K562 (cell line): ENCODE results near the gene FAM25A. TPM values are rescaled to one million over a fixed set of nuclear protein-coding genes. Genes with fewer than 3 reads are reported as not detected.

Experiments used
- ATAC-seq: fragments of 200-7000 bp; cut with Tn5 transposase; 3 replicates; pipeline ENCODE4 v1.9.1; 2020; ENCODE audit warnings: moderate library complexity
- BruUV-seq: library from RNA; stranded (reverse); fragments of 400-500 nt; replicated peaks from 2 replicates; lab custom pipeline; 2021; lab: Mats Ljungman, UMichigan
- CTCF ChIA-PET: fragments of 300-600 bp; formaldehyde crosslinking; extraction: SDS; loops from one replicate; lab custom pipeline; 2021; ENCODE audit warnings: low intra/inter-chr PET ratio; lab: Yijun Ruan, JAX
- POLR2A ChIA-PET: fragments of 300-600, 350-650 bp; sonication (Branson Sonifier 250); formaldehyde crosslinking; extraction: SDS; loops from one replicate; lab custom pipeline; 2021; ENCODE audit warnings: antibody characterized with exemption, inconsistent platforms; lab: Yijun Ruan, JAX
- DNase-seq, 4 experiments: peaks; one replicate each; pipeline versions ENCODE4 v3.0.0 to v3.0.0-alpha.2; 2011 to 2018; ENCODE audit warnings: low spot score in 3 of 4, mixed read lengths in 3 of 4; ENCODE audit errors: extremely low read depth in 1 of 4
- FAIRE-seq: peaks from 2 replicates; lab custom pipeline; 2011; peaks lifted over from hg19 to GRCh38; lab: Jason Lieb, UNC
- H2AFZ ChIP-seq: 2 replicates; pipeline ENCODE4 v1.6.0; 2011; ENCODE audit warnings: low read depth, low read length, control low read depth, inconsistent platforms
- H3K27ac ChIP-seq: fragments of 200-600 bp; 3 replicates; pipeline ENCODE4 v1.8.0; 2011; ENCODE audit warnings: low read depth, mild to moderate bottlenecking, control low read depth, inconsistent platforms, low read length, moderate library complexity, mixed read lengths; ENCODE audit errors: extremely low read depth
- H3K27me3 ChIP-seq, 2 experiments: fragments of 300-600 bp in 1 of 2; 2 replicates in 1 of 2; 3 replicates in 1 of 2; pipeline versions ENCODE4 v1.6.0 to v1.8.0; 2011; ENCODE audit warnings: inconsistent platforms in 2 of 2, low read length in 2 of 2, mild to moderate bottlenecking in 1 of 2, mixed read lengths in 1 of 2, moderate library complexity in 1 of 2; ENCODE audit not compliant: control insufficient read depth in 2 of 2, insufficient read depth in 2 of 2
- H3K36me3 ChIP-seq: fragments of 300-600 bp; 3 replicates; pipeline ENCODE4 v1.8.0; 2011; ENCODE audit warnings: mild to moderate bottlenecking, low read length, inconsistent platforms; ENCODE audit not compliant: control insufficient read depth, insufficient read depth
- H3K4me1 ChIP-seq, 2 experiments: fragments of 200-600 bp in 1 of 2; replicated peaks in 1 of 2; 2 replicates in 1 of 2; 3 replicates in 1 of 2; pipeline versions ENCODE4 v1.5.1 to v1.8.0; 2011; ENCODE audit warnings: inconsistent platforms in 2 of 2, low read length in 2 of 2, mild to moderate bottlenecking in 1 of 2, mixed read lengths in 1 of 2, moderate library complexity in 1 of 2; ENCODE audit not compliant: control insufficient read depth in 2 of 2, insufficient read depth in 2 of 2
- H3K4me2 ChIP-seq: 2 replicates; pipeline ENCODE4 v1.6.1; 2011; ENCODE audit warnings: low read length, control low read depth, inconsistent platforms, mixed read lengths; ENCODE audit not compliant: insufficient read depth
- H3K4me3 ChIP-seq: fragments of 200-600 bp; sonication (generic), shearing (Covaris generic); 2 replicates; pipeline ENCODE4 v1.5.1; 2016; ENCODE audit warnings: control low read depth, inconsistent platforms
- H3K79me2 ChIP-seq: fragments of 200-600 bp; 3 replicates; pipeline ENCODE4 v1.8.0; 2011; ENCODE audit warnings: low read length, inconsistent platforms; ENCODE audit not compliant: control insufficient read depth, insufficient read depth
- H3K9ac ChIP-seq, 2 experiments: 2 replicates each; pipeline versions ENCODE4 v1.6.0 to v1.6.1; 2011; ENCODE audit warnings: low read depth in 2 of 2, low read length in 2 of 2, control low read depth in 1 of 2, inconsistent platforms in 1 of 2, mild to moderate bottlenecking in 1 of 2, mixed read lengths in 1 of 2; ENCODE audit not compliant: insufficient read depth in 1 of 2
- H3K9me1 ChIP-seq: one replicate; pipeline ENCODE4 v1.6.0; 2011; ENCODE audit warnings: inconsistent platforms, mild to moderate bottlenecking, low read length, moderate library complexity; ENCODE audit not compliant: control insufficient read depth, insufficient read depth
- H3K9me3 ChIP-seq: replicated peaks from 2 replicates; pipeline ENCODE4 v1.5.1; 2011; ENCODE audit warnings: low read depth, low read length, inconsistent platforms; ENCODE audit not compliant: control insufficient read depth, insufficient read depth
- H4K20me1 ChIP-seq: replicated peaks from 2 replicates; pipeline ENCODE4 v1.6.1; 2011; ENCODE audit warnings: low read length, inconsistent platforms, mixed read lengths; ENCODE audit not compliant: control insufficient read depth, insufficient read depth
- BMI1 ChIP-seq: fragments of 150-350 bp; IDR thresholded peaks from 2 replicates; pipeline ENCODE4 v1.6.1; 2014; ENCODE audit warnings: low read length
- BRF1 ChIP-seq: IDR thresholded peaks from 3 replicates; pipeline ENCODE4 v1.6.1; 2011; ENCODE audit warnings: borderline replicate concordance, mild to moderate bottlenecking; ENCODE audit not compliant: insufficient read length; ENCODE audit errors: extremely low read depth
- EP300 ChIP-seq: IDR thresholded peaks from 2 replicates; pipeline ENCODE4 v1.6.1; 2012; ENCODE audit warnings: low read length, improper control_type of control experiment
- FUS ChIP-seq: fragments of 200-400 bp; formaldehyde crosslinking; optimal IDR thresholded peaks from 2 replicates; pipeline ENCODE3; 2017; ENCODE audit warnings: low read depth, low read length
- MYBL2 ChIP-seq, 2 experiments: fragments of 450-650 bp in 1 of 2; sonication (generic) in 1 of 2; formaldehyde crosslinking in 1 of 2; IDR thresholded peaks; 2 replicates each; pipeline versions ENCODE4 v1.6.1 to v1.8.1; 2017 to 2022; ENCODE audit warnings: borderline replicate concordance in 1 of 2, inconsistent platforms in 1 of 2, low read depth in 1 of 2, mild to moderate bottlenecking in 1 of 2, missing genetic modification reagents in 1 of 2, moderate library complexity in 1 of 2
- NCOA2 ChIP-seq, 2 experiments: fragments of 450-650 bp; IDR thresholded peaks; 2 replicates each; pipeline ENCODE4 v1.6.1; 2018; ENCODE audit warnings: mild to moderate bottlenecking in 2 of 2, moderate library complexity in 1 of 2; ENCODE audit not compliant: partially characterized antibody in 2 of 2
- NFIX ChIP-seq: fragments of 250-450 bp; sonication (Bioruptor Pico); IDR thresholded peaks from 2 replicates; pipeline ENCODE4 v1.4.0; 2020; ENCODE audit warnings: low read depth, mild to moderate bottlenecking, moderate library complexity
- U2AF2 ChIP-seq: fragments of 200-400 bp; formaldehyde crosslinking; optimal IDR thresholded peaks from 2 replicates; pipeline ENCODE3; 2017; ENCODE audit warnings: low read depth, mild to moderate bottlenecking, low read length
- ZBED1 ChIP-seq: IDR thresholded peaks from 2 replicates; pipeline ENCODE4 v1.6.1; 2014
- ZNF561 ChIP-seq: fragments of 450-650 bp; formaldehyde crosslinking; conservative IDR thresholded peaks from 2 replicates; pipeline ENCODE4 v1.4.0; 2020; ENCODE audit warnings: mild to moderate bottlenecking, moderate library complexity
- WGBS: fragments of 100-300 bp; shearing (Covaris generic); methylation state at CpG from one replicate; pipeline ENCODE4 v1.1.6; 2016; ENCODE audit warnings: low coverage, mixed read lengths; ENCODE audit not compliant: insufficient coverage; ENCODE audit errors: missing lambda C conversion rate; 5-methylcytosine and 5-hydroxymethylcytosine counted together
- in situ Hi-C: fragments of 300-500 bp; cut with MboI; formaldehyde crosslinking; loops from 4 replicates; pipeline ENCODE4 v1.15.0; 2018; ENCODE audit warnings: inconsistent platforms, mixed read lengths
- intact Hi-C: fragments of 100-400 bp; cut with micrococcal nuclease; formaldehyde crosslinking; loops from 2 replicates; pipeline ENCODE4 v1.14.2; 2022
- polyA plus RNA-seq, 8 experiments: library from polyadenylated mRNA; depleted of rRNA in 4 of 8; stranded (reverse) in 5 of 8; unstranded in 3 of 8; fragments of >200 nt; fragmentation: Nextera tagmentation in 2 of 8; fragmentation: Illumina TruSeq in 1 of 8; extraction: Ambion mirVana in 2 of 8; extraction: Trizol in 1 of 8; gene quantifications; 2 replicates each; pipeline versions ENCODE4 v1.2.1 to v1.2.3, GENCODE V29; 2011 to 2014; ENCODE audit warnings: inconsistent platforms in 1 of 8, missing spikeins in 1 of 8
- total RNA-seq, 7 experiments: library from RNA; depleted of rRNA in 6 of 7; stranded (reverse); fragments of >200 nt in 6 of 7; fragmentation: Illumina TruSeq in 2 of 7; extraction: Trizol in 2 of 7; gene quantifications; 2 replicates each; pipeline versions ENCODE4 v1.2.1 to v1.2.3, GENCODE V29; 2011 to 2021; ENCODE audit warnings: low replicate concordance in 1 of 7
- TF ChIP-seq, protein P1 (sequence below): fragments of 450-650 bp; IDR thresholded peaks from 2 replicates; pipeline ENCODE4 v1.6.1; 2018; ENCODE audit warnings: mild to moderate bottlenecking, low read depth; ENCODE audit not compliant: partially characterized antibody
- TF ChIP-seq, protein P2 (sequence below): sonication (generic); formaldehyde crosslinking; IDR thresholded peaks from 2 replicates; pipeline ENCODE4 v1.8.1; 2023; ENCODE audit warnings: mild to moderate bottlenecking, missing genetic modification reagents
- TF ChIP-seq, protein P3 (sequence below): sonication (generic); formaldehyde crosslinking; IDR thresholded peaks from 2 replicates; pipeline ENCODE4 v1.8.1; 2023; ENCODE audit warnings: missing genetic modification reagents, mild to moderate bottlenecking, borderline replicate concordance

Gene FAM25A
- total and polyA plus RNA-seq, 9 of the 15 experiments (the other 6 are each of a cell fraction or from before 2014, with no cell fraction given) = not detected

DNA sequence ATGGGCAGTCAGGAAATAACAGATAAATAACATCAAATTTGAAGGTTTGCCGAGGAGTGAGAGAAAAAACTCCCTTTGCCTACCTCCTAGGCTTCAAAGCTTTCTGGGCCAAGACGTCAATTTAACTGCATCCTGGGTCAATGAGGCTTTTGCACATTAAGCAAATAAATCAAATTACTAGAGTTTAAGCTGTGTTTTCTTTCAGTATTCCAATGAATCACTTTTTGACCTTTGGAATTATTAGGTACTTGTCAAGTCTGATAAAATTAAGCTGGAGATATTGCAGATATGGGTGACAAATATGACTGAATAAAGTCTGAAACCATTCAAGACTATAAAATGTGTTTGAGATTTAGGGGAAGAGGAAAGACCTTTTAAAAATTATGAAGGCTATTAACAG lies 52.4 kb downstream of the FAM25A start:
- CTCF ChIA-PET = no interaction called here
- intact Hi-C loops (no loop called here), in situ Hi-C loops (no loop called here)
- no peaks in the 10 kb centered on the region for H3K9me1 ChIP-seq
- no peaks in the 10 kb centered on the region for H3K79me2 ChIP-seq
- no peak overlapping the region for H2AFZ ChIP-seq
- no peaks in the 10 kb centered on the region for H3K4me1 ChIP-seq
- H3K4me2 ChIP-seq = no peak overlapping the region
- no peaks in the 10 kb centered on the region for H4K20me1 ChIP-seq
- no peak overlapping the region for H3K27ac ChIP-seq
- FAIRE-seq (no peak), DNase-seq (no peak), ATAC-seq (no peak)
- H3K36me3 ChIP-seq = peaks cover 45% of the 10 kb centered on the region; the same call in 2 of the 3 replicates
- no TSS peak for BruUV-seq
- no peaks in the 10 kb centered on the region for H3K27me3 ChIP-seq
- TF ChIP-seq NFIX = no peak
- TF ChIP-seq MYBL2 (IDR thresholded peaks at IDR 0.05; ENCODE audit: low read depth) = no peak
- TF ChIP-seq MYBL2 (CRISPR knock-in tag; IDR thresholded peaks at IDR 0.05; ENCODE audit: borderline replicate concordance) = no peak
- no peak for TF ChIP-seq ZNF561
- TF ChIP-seq BMI1 = no peak
- no peak for TF ChIP-seq U2AF2
- no peak for TF ChIP-seq EP300
- TF ChIP-seq NCOA2 (IDR thresholded peaks at IDR 0.05; ENCODE audit: partially characterized antibody in 2 of 2) = no peak
- no peak for TF ChIP-seq BRF1
- TF ChIP-seq, protein P1, sequence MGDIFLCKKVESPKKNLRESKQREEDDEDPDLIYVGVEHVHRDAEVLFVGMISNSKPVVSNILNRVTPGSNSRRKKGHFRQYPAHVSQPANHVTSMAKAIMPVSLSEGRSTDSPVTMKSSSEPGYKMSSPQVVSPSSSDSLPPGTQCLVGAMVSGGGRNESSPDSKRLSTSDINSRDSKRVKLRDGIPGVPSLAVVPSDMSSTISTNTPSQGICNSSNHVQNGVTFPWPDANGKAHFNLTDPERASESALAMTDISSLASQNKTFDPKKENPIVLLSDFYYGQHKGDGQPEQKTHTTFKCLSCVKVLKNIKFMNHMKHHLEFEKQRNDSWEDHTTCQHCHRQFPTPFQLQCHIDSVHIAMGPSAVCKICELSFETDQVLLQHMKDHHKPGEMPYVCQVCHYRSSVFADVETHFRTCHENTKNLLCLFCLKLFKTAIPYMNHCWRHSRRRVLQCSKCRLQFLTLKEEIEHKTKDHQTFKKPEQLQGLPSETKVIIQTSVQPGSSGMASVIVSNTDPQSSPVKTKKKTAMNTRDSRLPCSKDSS = no peak
- TF ChIP-seq, protein P2, sequence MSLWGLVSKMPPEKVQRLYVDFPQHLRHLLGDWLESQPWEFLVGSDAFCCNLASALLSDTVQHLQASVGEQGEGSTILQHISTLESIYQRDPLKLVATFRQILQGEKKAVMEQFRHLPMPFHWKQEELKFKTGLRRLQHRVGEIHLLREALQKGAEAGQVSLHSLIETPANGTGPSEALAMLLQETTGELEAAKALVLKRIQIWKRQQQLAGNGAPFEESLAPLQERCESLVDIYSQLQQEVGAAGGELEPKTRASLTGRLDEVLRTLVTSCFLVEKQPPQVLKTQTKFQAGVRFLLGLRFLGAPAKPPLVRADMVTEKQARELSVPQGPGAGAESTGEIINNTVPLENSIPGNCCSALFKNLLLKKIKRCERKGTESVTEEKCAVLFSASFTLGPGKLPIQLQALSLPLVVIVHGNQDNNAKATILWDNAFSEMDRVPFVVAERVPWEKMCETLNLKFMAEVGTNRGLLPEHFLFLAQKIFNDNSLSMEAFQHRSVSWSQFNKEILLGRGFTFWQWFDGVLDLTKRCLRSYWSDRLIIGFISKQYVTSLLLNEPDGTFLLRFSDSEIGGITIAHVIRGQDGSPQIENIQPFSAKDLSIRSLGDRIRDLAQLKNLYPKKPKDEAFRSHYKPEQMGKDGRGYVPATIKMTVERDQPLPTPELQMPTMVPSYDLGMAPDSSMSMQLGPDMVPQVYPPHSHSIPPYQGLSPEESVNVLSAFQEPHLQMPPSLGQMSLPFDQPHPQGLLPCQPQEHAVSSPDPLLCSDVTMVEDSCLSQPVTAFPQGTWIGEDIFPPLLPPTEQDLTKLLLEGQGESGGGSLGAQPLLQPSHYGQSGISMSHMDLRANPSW (CRISPR knock-in tag) = no peak
- no peak for TF ChIP-seq FUS
- TF ChIP-seq ZBED1 = no peak
- TF ChIP-seq, protein P3, sequence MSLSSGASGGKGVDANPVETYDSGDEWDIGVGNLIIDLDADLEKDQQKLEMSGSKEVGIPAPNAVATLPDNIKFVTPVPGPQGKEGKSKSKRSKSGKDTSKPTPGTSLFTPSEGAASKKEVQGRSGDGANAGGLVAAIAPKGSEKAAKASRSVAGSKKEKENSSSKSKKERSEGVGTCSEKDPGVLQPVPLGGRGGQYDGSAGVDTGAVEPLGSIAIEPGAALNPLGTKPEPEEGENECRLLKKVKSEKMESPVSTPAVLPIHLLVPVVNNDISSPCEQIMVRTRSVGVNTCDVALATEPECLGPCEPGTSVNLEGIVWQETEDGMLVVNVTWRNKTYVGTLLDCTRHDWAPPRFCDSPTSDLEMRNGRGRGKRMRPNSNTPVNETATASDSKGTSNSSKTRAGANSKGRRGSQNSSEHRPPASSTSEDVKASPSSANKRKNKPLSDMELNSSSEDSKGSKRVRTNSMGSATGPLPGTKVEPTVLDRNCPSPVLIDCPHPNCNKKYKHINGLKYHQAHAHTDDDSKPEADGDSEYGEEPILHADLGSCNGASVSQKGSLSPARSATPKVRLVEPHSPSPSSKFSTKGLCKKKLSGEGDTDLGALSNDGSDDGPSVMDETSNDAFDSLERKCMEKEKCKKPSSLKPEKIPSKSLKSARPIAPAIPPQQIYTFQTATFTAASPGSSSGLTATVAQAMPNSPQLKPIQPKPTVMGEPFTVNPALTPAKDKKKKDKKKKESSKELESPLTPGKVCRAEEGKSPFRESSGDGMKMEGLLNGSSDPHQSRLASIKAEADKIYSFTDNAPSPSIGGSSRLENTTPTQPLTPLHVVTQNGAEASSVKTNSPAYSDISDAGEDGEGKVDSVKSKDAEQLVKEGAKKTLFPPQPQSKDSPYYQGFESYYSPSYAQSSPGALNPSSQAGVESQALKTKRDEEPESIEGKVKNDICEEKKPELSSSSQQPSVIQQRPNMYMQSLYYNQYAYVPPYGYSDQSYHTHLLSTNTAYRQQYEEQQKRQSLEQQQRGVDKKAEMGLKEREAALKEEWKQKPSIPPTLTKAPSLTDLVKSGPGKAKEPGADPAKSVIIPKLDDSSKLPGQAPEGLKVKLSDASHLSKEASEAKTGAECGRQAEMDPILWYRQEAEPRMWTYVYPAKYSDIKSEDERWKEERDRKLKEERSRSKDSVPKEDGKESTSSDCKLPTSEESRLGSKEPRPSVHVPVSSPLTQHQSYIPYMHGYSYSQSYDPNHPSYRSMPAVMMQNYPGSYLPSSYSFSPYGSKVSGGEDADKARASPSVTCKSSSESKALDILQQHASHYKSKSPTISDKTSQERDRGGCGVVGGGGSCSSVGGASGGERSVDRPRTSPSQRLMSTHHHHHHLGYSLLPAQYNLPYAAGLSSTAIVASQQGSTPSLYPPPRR (CRISPR knock-in tag) = no peak
- POLR2A ChIA-PET = interaction anchor here (0.6 to 1.0 kb wide), 2 partner anchors 14 to 17 kb away, joined by 3 to 4 read pairs; no protein-coding TSS in a partner anchor
- H3K9me3 ChIP-seq = no peaks in the 10 kb centered on the region
- WGBS = 43% methylated on average over 1 of the region's 2 CpGs
- no peak overlapping the region for H3K4me3 ChIP-seq
- no peak overlapping the region for H3K9ac ChIP-seq
